ENCODE results near the gene CSPG4.

CSPG4 gene

GRCh38 chr15:75669191-75669878, 43.3 kb downstream of the CSPG4 start:
- no peak for DNase-seq (ENCODE audit: low read depth)

GRCh38 chr15:75666823-75667501, 45.7 kb downstream of the CSPG4 start:
- DNase-seq (ENCODE audit: low read depth), result peak; percentile 99

- DNase-seq (ENCODE audit: low read depth), result no peak
Measured at GRCh38 chr15:75663931-75664421, 48.7 kb downstream of the CSPG4 start.

- no peak for DNase-seq (ENCODE audit: low read depth)
Measured at GRCh38 chr15:75662823-75663519, 49.7 kb downstream of the CSPG4 start.

- no peak for DNase-seq (ENCODE audit: low read depth)
Measured at GRCh38 chr15:75661756-75662140, 50.9 kb downstream of the CSPG4 start.

- DNase-seq (ENCODE audit: low read depth), result peak; percentile 96
Measured at GRCh38 chr15:75661100-75661755, 51.4 kb downstream of the CSPG4 start.

GRCh38 chr15:75659928-75660645, 52.6 kb downstream of the CSPG4 start:
- no peak for DNase-seq (ENCODE audit: low read depth)

GRCh38 chr15:75659141-75659771, 53.4 kb downstream of the CSPG4 start:
- DNase-seq (ENCODE audit: low read depth), result no peak

- no peak for DNase-seq (ENCODE audit: low read depth)
Measured at GRCh38 chr15:75656813-75657212, 55.8 kb downstream of the CSPG4 start.

GRCh38 chr15:75656331-75656730, 56.3 kb downstream of the CSPG4 start:
- DNase-seq (ENCODE audit: low read depth), result no peak

DNA sequence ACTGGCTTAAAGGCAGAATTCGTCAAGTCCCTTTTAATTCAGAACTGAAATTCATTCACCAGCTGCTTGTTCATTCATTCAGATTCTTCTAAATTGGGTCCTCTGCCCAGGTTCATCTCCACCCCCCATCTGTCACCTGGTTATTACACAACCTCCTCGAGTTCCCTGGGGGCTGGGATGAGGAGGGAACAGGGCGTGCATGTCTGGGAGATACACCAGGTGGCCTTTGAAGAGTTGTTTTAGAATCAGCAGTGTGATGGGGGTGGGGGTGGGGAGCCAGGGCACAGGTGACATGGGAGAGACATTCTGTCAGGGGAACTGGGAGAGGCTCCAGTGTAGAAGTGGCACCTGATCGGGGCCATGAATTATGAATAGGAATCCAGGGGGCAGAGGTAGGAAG, 56.7 kb downstream of the CSPG4 start:
- no peak for DNase-seq (ENCODE audit: low read depth)

GRCh38 chr15:75654201-75654907, 58.3 kb downstream of the CSPG4 start:
- DNase-seq (ENCODE audit: low read depth), result no peak

DNA sequence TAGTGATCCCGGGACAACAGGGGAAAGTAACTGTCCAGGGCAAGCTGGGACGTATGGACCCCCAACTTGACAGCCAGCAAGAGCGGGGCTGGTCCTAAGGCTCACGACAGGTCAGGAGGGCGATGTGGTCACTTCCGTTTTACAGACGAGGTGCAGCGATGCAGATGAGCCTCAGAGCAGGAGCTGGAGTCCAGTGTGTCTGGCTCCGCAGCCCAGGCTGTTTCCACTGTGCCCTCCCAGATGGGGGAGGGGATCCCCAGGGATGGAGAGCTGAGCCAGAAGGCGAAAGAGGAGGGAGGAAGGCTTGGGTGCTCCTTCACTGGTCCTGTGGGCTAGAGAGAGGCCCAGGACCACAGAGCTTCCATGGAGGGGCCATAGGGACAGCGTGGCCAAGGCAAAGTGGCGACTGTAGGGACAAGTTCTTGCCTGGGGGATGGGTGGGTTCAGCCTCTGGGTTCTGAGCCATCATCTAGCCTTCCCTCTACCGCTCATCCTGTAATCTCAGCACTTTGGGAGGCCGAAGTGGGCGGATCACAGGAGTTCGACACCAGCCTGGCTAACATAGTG, 59.2 kb downstream of the CSPG4 start:
- DNase-seq (ENCODE audit: low read depth), result no peak

DNA sequence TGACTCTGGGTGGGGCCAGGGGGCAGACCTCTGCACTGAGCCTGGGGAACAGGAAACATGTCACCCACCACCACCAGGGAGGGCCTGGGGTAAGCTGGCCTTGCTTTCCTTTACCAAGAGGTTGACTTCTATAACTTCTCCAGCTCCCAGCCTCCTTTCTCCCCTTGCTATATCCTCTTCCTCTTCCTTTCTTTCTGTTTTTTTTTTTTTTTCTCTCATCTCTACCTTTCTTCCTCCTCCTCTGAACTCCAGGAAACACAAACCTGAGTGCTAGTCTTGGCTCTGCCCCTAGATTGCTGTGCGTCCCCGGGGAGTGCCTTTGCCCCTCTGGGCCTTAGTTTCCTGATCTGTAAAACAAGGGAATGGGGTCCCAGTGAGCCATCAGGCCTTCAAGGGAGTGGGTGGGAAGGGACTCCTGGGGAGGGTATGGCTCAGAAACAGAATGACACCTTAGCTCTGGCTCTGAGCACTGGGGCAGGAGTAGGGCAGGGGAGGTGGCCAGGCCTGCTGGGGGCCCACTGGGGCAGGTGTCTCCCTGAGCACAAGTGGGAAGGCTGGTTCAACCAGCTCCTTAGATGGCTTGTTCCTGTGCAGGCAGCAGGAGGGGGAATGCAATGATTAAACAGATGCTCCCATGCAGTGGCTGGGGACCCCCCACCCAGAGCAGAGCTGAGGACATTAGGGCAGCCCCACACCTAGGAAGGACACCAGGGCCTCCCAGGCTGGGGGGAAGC, 60.7 kb downstream of the CSPG4 start:
- DNase-seq (ENCODE audit: low read depth), result no peak

DNA sequence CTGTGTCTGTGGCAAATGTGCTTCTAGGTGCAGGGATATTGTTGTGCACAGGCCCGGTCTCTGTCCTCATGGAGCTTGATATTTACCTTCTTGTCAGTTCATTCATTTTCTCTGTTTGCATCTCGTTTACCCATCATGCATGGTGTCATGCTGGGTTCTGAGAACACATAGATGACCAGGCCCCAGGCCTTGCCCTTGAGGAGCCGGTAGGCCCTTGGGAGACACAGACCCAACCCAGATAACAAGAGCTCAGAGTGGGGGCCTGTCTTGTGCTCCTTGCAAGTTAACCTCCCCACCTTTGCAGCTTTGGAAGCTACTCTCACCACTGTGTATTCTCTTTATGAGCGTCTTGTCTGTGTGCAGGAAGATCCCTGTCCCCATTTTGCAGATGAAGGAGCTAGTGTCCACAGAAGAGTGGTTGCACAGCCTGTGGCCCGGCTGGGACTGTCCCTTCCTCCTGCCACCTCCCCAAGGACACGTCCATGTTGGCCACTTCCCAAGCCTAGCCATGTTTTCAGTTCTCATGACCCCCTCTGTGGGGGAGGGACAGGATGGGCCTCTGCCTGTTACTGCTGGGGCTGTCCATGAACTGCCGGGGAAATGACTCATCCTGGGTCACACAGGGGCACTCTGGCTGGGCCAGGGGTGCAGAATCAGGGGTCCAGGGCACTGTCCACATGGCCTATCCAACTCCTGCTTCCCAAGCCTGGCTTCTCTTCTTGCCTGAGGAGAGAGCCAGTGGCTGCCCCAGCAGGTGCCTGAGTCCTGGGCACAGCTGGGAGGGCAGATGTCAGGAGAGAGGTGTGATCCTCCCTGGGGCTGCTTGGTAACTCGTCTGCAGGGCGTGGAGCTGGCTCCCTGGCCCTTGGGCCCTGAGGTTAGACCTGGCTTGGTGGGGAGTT, 61.5 kb downstream of the CSPG4 start:
- DNase-seq (ENCODE audit: low read depth), result no peak

GRCh38 chr15:75649848-75650247, 62.8 kb downstream of the CSPG4 start:
- no peak for DNase-seq (ENCODE audit: low read depth)

GRCh38 chr15:75649045-75649761, 63.4 kb downstream of the CSPG4 start:
- no peak for DNase-seq (ENCODE audit: low read depth)

All from fibroblast of gingiva (primary cell).